Stimulated activated CD4-positive, alpha-beta T cell treated with anti-CD3 and anti-CD28 coated beads, TNF-alpha, amount 100 ng/mL, for 4 hours (primary cell): ENCODE results near the gene CILP.

Experiments used
- DNase-seq, 3 experiments: peaks; one replicate each; pipeline ENCODE4 v3.0.0-alpha.2; 2020; ENCODE audit warnings: low read depth in 3 of 3

CILP gene

DNA sequence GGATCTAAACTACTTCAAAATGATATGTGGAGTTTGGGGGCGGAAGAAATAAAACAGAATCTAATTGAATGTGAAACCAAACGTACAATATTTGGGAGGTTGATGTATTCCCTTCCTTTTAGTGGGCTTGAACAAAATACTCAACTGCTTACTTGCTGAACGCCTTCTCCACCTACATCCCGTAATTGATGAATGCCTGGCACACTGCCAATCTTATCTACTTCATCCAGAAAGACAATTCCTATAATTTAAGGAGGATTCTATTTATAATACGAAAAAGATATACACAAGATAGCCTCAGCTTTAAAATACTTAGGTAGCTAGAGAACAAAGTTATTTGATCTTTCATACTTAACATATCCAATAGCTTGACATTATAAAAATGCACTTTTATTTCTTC, 54.6 kb downstream of the CILP start:
- no peak for DNase-seq

DNA sequence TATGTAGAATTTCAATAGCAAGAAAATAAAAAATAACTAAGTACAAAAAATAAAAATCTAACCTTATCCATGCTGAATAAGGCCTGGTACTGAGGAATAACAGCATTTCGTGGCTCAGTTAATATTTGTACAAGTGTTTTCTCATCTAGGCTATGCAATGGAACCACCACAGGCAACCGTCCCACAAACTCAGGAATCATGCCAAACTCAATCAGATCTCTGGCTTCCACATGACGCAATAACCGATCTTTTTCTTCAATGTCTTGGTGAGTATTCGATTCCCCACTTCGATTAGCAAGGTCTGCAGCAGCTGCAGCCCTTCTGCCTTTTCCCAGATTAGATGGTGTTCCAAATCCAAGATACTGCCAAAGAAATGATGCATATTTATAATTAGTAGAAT, 56.6 kb downstream of the CILP start:
- DNase-seq: no peak

DNA sequence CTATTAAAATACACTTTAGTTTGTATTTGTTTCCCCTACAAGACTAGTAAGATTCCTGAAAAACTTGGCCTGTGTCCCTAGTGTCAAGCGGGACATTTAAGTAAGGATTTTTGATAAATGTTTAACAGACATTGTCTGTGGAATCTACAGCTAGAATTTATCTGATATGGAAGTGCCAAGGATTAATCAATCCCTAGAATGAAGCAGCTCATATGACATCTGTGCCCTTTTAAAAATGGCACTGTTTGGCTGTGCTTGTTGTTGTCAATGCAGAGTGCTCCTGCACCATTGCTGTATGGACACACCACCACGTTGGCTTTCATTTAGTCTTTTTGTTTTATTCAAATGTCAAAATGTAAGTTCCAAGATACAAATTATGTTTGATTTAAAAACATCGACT, 63.4 kb downstream of the CILP start:
- no peak for DNase-seq

DNA sequence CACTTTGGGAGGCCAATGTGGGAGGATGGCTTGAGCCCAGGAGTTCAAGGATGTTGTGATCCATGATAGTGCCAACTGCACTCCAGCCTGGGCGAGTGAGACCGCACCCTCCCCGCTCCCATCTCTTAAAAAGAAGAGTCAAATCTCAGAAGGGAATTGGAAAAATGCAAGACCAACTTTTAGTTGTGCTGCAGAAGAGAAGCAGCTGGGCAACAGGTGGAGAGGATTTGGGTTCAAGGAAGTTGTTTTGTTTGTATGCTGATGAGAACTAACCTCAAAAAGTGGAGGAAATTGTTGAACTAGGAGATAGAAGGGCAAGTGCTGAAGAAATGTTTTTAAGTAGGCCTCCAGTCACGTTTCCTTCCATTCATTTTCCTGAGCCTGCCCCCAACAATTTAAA, 64.8 kb downstream of the CILP start:
- DNase-seq: no peak
